BE2C (cell line): ENCODE measurements around the gene NNMT.

Experiments used
- DNase-seq: peaks from one replicate; pipeline ENCODE4 v3.0.0-alpha.2; 2020
- H3K27me3 ChIP-seq: fragments of 250-450 bp; sonication (Bioruptor Pico); 2 replicates; pipeline ENCODE4 v1.5.1; 2020; ENCODE audit warnings: mild to moderate bottlenecking
- H3K36me3 ChIP-seq: fragments of 250-450 bp; sonication (Bioruptor Pico); 2 replicates; pipeline ENCODE4 v1.5.1; 2020; ENCODE audit warnings: mild to moderate bottlenecking
- H3K4me1 ChIP-seq: fragments of 250-450 bp; sonication (Bioruptor Pico); 2 replicates; pipeline ENCODE4 v1.5.1; 2020
- H3K4me3 ChIP-seq: 2 replicates; pipeline ENCODE4 v1.5.1; 2011; ENCODE audit warnings: low read depth, low read length
- H3K9me3 ChIP-seq: fragments of 250-450 bp; sonication (Bioruptor Pico); 2 replicates; pipeline ENCODE4 v1.5.1; 2020
- CTCF ChIP-seq: IDR thresholded peaks from 2 replicates; pipeline ENCODE4 v1.5.1; 2012; ENCODE audit warnings: mild to moderate bottlenecking, low read depth, low read length

The NNMT gene

GRCh38 chr11:114269498-114269897, 26.7 kb upstream of the NNMT start:
- H3K36me3 ChIP-seq, result no peaks in the 10 kb centered on the region
- no peaks in the 10 kb centered on the region for H3K9me3 ChIP-seq
- TF ChIP-seq CTCF, result no peak
- no peaks in the 10 kb centered on the region for H3K4me1 ChIP-seq
- H3K27me3 ChIP-seq, result peaks cover 34% of the 10 kb centered on the region
- no peak for DNase-seq
- H3K4me3 ChIP-seq, result no peak overlapping the region

GRCh38 chr11:114270531-114271270, 25.5 kb upstream of the NNMT start:
- TF ChIP-seq CTCF, result no peak

GRCh38 chr11:114271316-114271715, 24.9 kb upstream of the NNMT start:
- DNase-seq, result no peak
- no peaks in the 10 kb centered on the region for H3K4me1 ChIP-seq
- H3K27me3 ChIP-seq, result peaks cover 47% of the 10 kb centered on the region
- no peak for TF ChIP-seq CTCF
- no peaks in the 10 kb centered on the region for H3K9me3 ChIP-seq
- H3K4me3 ChIP-seq, result no peak overlapping the region
- H3K36me3 ChIP-seq, result no peaks in the 10 kb centered on the region

More at GRCh38 chr11:114270531-114271270, 25.5 kb upstream of the NNMT start:
- Histone ChIP-seq H3K27me3 (peaks cover 46% of the 10 kb centered on the region), H3K9me3 (no peaks in the 10 kb centered on the region), H3K4me3 (no peak overlapping the region), H3K36me3 (no peaks in the 10 kb centered on the region), H3K4me1 (no peaks in the 10 kb centered on the region)
- no peak for DNase-seq

- no peak for TF ChIP-seq CTCF
- Histone ChIP-seq H3K36me3 (no peaks in the 10 kb centered on the region), H3K9me3 (no peaks in the 10 kb centered on the region), H3K4me3 (no peak overlapping the region), H3K27me3 (peaks cover 52% of the 10 kb centered on the region), H3K4me1 (no peaks in the 10 kb centered on the region)
- no peak for DNase-seq
Observed at GRCh38 chr11:114272311-114272710, 23.9 kb upstream of the NNMT start.

- TF ChIP-seq CTCF, result no peak
- DNase-seq, result no peak
- Histone ChIP-seq H3K4me3 (no peak overlapping the region), H3K27me3 (peaks cover 57% of the 10 kb centered on the region), H3K4me1 (no peaks in the 10 kb centered on the region), H3K36me3 (no peaks in the 10 kb centered on the region), H3K9me3 (no peaks in the 10 kb centered on the region)
Observed at GRCh38 chr11:114273071-114273470, 23.1 kb upstream of the NNMT start.

GRCh38 chr11:114273890-114274635, 22.1 kb upstream of the NNMT start:
- Histone ChIP-seq H3K4me3 (no peak overlapping the region), H3K27me3 (peaks cover 57% of the 10 kb centered on the region), H3K4me1 (no peaks in the 10 kb centered on the region), H3K36me3 (no peaks in the 10 kb centered on the region), H3K9me3 (no peaks in the 10 kb centered on the region)
- TF ChIP-seq CTCF, result no peak
- DNase-seq, result no peak
